DMS114 treated with DMSO at 0.1 percent for 48 hours (cell line): ENCODE data around the gene ESPL1.

Experiments
- DNase-seq: peaks from one replicate; lab custom pipeline; 2025; ENCODE audit not compliant: unreplicated experiment; lab: John Stamatoyannopoulos, UW

ESPL1 gene

GRCh38 chr12:53230108-53230845, 37.8 kb upstream of the ESPL1 start:
- DNase-seq = no peak

- DNase-seq = no peak
Measured at GRCh38 chr12:53231671-53231920, 36.5 kb upstream of the ESPL1 start.

GRCh38 chr12:53231921-53232645, 36.0 kb upstream of the ESPL1 start, which contains the start of gene RARG:
TSS of gene RARG (minus strand) at chr12:53232209. CDS start at chr12:53227545, 4,664 bp downstream.
- peak; percentile 50 for DNase-seq

GRCh38 chr12:53232646-53233461, 35.2 kb upstream of the ESPL1 start:
- no peak for DNase-seq

- no peak for DNase-seq
Measured at GRCh38 chr12:53233671-53234121, 34.4 kb upstream of the ESPL1 start.

GRCh38 chr12:53234271-53234914, 33.7 kb upstream of the ESPL1 start:
- DNase-seq = no peak

- no peak for DNase-seq
Measured at GRCh38 chr12:53235164-53235563, 32.9 kb upstream of the ESPL1 start.

GRCh38 chr12:53235742-53236442, 32.2 kb upstream of the ESPL1 start:
- no peak for DNase-seq

GRCh38 chr12:53236443-53237111, 31.5 kb upstream of the ESPL1 start:
- no peak for DNase-seq

GRCh38 chr12:53239643-53240258, 28.3 kb upstream of the ESPL1 start:
- DNase-seq = no peak

GRCh38 chr12:53241623-53242412, 26.3 kb upstream of the ESPL1 start:
- DNase-seq = no peak

GRCh38 chr12:53244337-53244736, 23.8 kb upstream of the ESPL1 start:
- DNase-seq = no peak

GRCh38 chr12:53245286-53245685, 22.8 kb upstream of the ESPL1 start:
- no peak for DNase-seq

GRCh38 chr12:53251477-53252348, 16.4 kb upstream of the ESPL1 start:
- DNase-seq = peak; percentile 65

- DNase-seq = no peak
Measured at GRCh38 chr12:53252349-53252916, 15.7 kb upstream of the ESPL1 start.

GRCh38 chr12:53253298-53253697, 14.8 kb upstream of the ESPL1 start:
- no peak for DNase-seq

- no peak for DNase-seq
Measured at GRCh38 chr12:53254816-53255545, 13.1 kb upstream of the ESPL1 start.
